Mesothelial cell of epicardium (in vitro differentiated cells): ENCODE measurements around the gene LDLRAD4. TPM values are rescaled to one million over a fixed set of nuclear protein-coding genes. Genes with fewer than 3 reads are reported as not detected.

Experiments used
- DNase-seq, 2 experiments: peaks; one replicate each; pipeline ENCODE4 v3.0.0; 2021; ENCODE audit warnings: low spot score in 2 of 2; ENCODE audit not compliant: unreplicated experiment in 2 of 2
- H3K27ac Mint-ChIP-seq: 2 replicates; pipeline ENCODE4 v1.8.0; 2021; ENCODE audit warnings: mixed read lengths
- H3K27me3 Mint-ChIP-seq: 2 replicates; pipeline ENCODE4 v1.8.0; 2021; ENCODE audit warnings: low read depth, mixed read lengths
- H3K36me3 Mint-ChIP-seq: 2 replicates; pipeline ENCODE4 v1.8.0; 2021; ENCODE audit warnings: mixed read lengths
- H3K4me1 Mint-ChIP-seq: 2 replicates; pipeline ENCODE4 v1.8.0; 2021; ENCODE audit warnings: mixed read lengths
- H3K4me3 Mint-ChIP-seq: 2 replicates; pipeline ENCODE4 v1.8.0; 2021; ENCODE audit warnings: mild to moderate bottlenecking, moderate library complexity, mixed read lengths
- H3K9me3 Mint-ChIP-seq: 2 replicates; pipeline ENCODE4 v1.8.0; 2021; ENCODE audit warnings: mixed read lengths
- CTCF ChIP-seq: fragments of 200-600 bp; sonication (generic); IDR thresholded peaks from one replicate; pipeline ENCODE4 v1.5.0; 2021; ENCODE audit warnings: antibody characterized with exemption; ENCODE audit not compliant: unreplicated experiment
- total RNA-seq: library from RNA; stranded (reverse); gene quantifications from 3 replicates; pipeline ENCODE4 v1.2.1, GENCODE V29; 2021

The LDLRAD4 gene
- total RNA-seq, 1 donor from 2014 or later: 29.7 TPM

DNA sequence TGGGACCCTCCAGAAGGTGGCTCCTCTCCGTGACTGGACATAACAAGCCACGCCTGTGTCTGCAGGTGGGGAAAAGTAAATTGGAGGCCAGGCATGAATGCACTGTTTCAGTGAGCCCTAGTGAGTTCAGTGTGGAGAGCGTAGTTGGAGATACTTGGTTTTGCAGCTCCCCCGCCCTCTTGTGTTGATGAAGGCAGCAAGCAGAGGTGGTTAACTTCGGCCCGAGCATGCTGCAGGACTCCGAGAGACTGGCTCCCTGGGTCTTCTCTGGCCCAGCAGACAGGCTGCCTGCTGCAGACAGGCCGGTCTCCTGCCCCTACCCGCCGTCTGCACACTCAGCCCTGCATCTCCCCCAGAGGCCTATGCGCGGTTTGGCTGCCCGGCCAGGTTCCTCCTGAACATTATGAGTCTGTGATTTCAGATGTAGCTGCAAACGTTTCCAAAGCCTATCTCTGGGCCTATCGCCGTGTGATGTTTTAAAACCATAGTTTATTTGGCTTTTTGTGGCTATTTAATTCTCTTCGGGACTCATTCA lies 102.4 kb downstream of the LDLRAD4 start:
- no peak overlapping the region for H3K27ac Mint-ChIP-seq
- no peak for TF ChIP-seq CTCF
- H3K27me3 Mint-ChIP-seq: no peaks in the 10 kb centered on the region
- DNase-seq: no peak
- no peak overlapping the region for H3K4me3 Mint-ChIP-seq
- peaks cover 9% of the 10 kb centered on the region for H3K9me3 Mint-ChIP-seq
- peaks cover under 1% of the 10 kb centered on the region for H3K4me1 Mint-ChIP-seq
- H3K36me3 Mint-ChIP-seq: peaks cover 10% of the 10 kb centered on the region

DNA sequence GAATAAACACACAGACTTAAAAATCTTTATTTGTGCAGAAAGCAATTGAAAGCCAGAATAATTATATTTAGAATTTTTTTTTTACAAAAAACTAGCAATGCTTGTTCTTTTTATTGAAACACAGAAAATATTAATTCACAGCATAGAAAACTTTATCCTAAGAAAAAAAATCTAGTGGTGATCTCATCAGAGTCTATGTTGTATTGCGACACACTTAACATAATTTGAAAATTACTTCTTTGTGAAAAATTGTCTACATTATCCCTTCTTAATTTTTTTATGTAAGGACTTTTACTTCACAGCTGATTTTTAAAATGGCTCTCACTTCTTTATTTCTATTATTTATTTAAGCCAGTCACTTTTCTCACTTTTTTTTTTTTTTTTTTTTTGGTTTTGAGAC lies 103.4 kb downstream of the LDLRAD4 start:
- no peaks in the 10 kb centered on the region for H3K9me3 Mint-ChIP-seq
- no peak overlapping the region for H3K27ac Mint-ChIP-seq

DNA sequence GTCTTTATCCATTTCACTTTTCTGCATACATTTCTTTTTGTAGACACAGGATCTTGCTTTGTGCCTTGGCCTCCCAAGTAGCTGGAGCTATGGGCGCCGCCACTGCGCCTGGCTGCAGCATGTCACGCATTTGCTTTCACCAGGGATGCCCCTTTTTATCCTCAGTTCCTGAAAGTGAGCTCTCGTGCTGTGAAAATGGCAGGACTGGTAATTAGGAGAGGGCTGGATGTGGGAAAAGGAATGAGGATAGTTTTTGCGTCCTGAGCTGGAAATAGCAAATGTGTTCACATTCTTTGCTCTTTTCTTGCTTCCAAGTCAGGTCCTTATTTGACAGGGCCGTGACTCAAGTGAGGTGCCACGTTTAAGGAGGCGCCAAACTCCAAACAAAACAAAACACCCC lies 104.6 kb downstream of the LDLRAD4 start:
- Mint-ChIP-seq H3K27me3 (no peaks in the 10 kb centered on the region), H3K9me3 (peaks cover 9% of the 10 kb centered on the region), H3K4me3 (no peak overlapping the region), H3K36me3 (peaks cover 6% of the 10 kb centered on the region), H3K4me1 (peaks cover 5% of the 10 kb centered on the region), H3K27ac (no peak overlapping the region)
- no peak for TF ChIP-seq CTCF
- DNase-seq: no peak

More for the DNA sequence above, 103.4 kb downstream of the LDLRAD4 start:
- peaks cover under 1% of the 10 kb centered on the region for H3K36me3 Mint-ChIP-seq
- no peaks in the 10 kb centered on the region for H3K27me3 Mint-ChIP-seq
- no peak for TF ChIP-seq CTCF
- no peak overlapping the region for H3K4me3 Mint-ChIP-seq
- DNase-seq: no peak
- H3K4me1 Mint-ChIP-seq: peaks cover 5% of the 10 kb centered on the region

- peaks cover 12% of the 10 kb centered on the region for H3K9me3 Mint-ChIP-seq
- no peak overlapping the region for H3K4me3 Mint-ChIP-seq
- no peaks in the 10 kb centered on the region for H3K27me3 Mint-ChIP-seq
- H3K27ac Mint-ChIP-seq: no peak overlapping the region
- no peak for TF ChIP-seq CTCF
- peaks cover 5% of the 10 kb centered on the region for H3K4me1 Mint-ChIP-seq
- peaks cover 9% of the 10 kb centered on the region for H3K36me3 Mint-ChIP-seq
- DNase-seq: no peak
Measured at GRCh38 chr18:13324880-13325279, 106.3 kb downstream of the LDLRAD4 start.

GRCh38 chr18:13328213-13328612 lies 109.7 kb downstream of the LDLRAD4 start:
- TF ChIP-seq CTCF: no peak
- H3K4me1 Mint-ChIP-seq: peaks cover 5% of the 10 kb centered on the region
- no peak for DNase-seq
- H3K27me3 Mint-ChIP-seq: no peaks in the 10 kb centered on the region
- H3K36me3 Mint-ChIP-seq: peaks cover 10% of the 10 kb centered on the region
- H3K4me3 Mint-ChIP-seq: no peak overlapping the region
- no peak overlapping the region for H3K27ac Mint-ChIP-seq
- H3K9me3 Mint-ChIP-seq: peaks cover 21% of the 10 kb centered on the region

GRCh38 chr18:13330996-13331395 lies 112.4 kb downstream of the LDLRAD4 start:
- H3K4me1 Mint-ChIP-seq: peaks cover 4% of the 10 kb centered on the region
- no peak overlapping the region for H3K4me3 Mint-ChIP-seq
- peaks cover 34% of the 10 kb centered on the region for H3K9me3 Mint-ChIP-seq
- H3K36me3 Mint-ChIP-seq: peaks cover 19% of the 10 kb centered on the region
- no peak overlapping the region for H3K27ac Mint-ChIP-seq
- peaks cover 3% of the 10 kb centered on the region for H3K27me3 Mint-ChIP-seq
- DNase-seq: no peak
- no peak for TF ChIP-seq CTCF
